GM21360 (cell line): ENCODE results near the gene NCAPD2.
A peak's percentile ranks its signal among the peaks of the same experiment; 100 is the strongest.
"Not testable (repeated sequence)": the region's sequence is repeated elsewhere in the genome, so short reads cannot be mapped to it uniquely, and the experiment has no call there.

Source experiments
- ATAC-seq: cut with Tn5 transposase; IDR thresholded peaks from one replicate; pipeline ENCODE4 v1.9.1; 2021; ENCODE audit warnings: mild to moderate bottlenecking, moderate library complexity; ENCODE audit not compliant: unreplicated experiment

Gene NCAPD2

DNA sequence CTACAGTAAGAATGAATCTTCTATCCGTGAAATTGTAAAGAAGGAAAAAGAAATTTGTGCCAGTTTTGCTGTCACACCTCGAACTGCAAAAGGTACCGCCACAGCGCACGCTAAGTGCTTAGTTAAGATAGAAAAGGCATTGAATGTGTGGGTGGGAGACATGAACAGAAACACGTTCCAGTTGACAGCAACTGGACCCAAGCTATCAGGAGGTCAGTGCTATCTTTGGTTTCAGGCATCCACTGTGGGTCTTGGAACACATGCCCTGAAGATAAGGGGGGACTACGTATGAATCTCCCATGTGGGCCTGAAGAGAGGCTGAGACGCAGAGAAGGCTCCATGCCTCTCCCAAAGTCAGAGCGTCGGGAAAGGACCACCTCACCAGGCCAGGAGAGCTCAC, 52.1 kb downstream of the NCAPD2 start:
- ATAC-seq, result no peak

DNA sequence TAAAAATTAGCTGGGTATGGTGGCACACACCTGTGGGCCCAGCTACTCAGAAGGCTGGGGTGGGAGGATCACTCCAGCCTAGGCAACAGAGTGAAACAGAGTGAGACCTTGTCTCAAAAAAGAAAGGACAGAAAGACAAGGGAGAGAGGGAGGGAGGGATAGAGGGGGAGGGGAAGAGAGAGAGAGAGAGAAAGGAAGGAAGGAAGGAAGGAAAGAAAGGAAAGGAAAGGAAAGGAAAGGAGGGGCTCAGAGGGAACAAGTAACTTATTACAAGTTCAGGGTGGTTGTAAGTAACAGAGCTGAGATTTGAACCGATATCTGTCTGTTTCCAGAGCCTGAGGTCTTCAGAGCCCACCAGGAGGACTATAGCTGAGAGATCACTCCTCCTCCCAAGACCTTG, 53.7 kb downstream of the NCAPD2 start:
- ATAC-seq, result no peak

DNA sequence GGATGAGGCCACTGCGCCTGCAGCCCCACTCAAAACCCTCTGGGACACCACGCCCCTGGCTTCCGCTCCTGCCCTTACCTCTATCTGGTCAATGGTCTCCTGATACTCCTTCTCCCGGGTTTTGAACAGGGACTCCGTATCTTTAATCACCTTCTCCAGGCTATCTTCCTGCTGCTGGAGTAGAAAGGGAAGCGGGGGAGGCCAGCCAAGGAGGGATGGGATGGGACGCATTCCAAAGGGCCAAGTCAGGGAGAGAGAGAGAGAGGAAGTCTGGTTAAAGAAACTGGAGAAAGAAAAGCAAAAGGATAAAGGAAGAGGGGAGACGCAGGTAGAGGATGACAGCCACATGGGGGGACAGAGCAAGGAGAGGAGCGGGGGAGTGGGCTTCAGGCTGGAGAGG, 54.1 kb downstream of the NCAPD2 start:
- no peak for ATAC-seq

DNA sequence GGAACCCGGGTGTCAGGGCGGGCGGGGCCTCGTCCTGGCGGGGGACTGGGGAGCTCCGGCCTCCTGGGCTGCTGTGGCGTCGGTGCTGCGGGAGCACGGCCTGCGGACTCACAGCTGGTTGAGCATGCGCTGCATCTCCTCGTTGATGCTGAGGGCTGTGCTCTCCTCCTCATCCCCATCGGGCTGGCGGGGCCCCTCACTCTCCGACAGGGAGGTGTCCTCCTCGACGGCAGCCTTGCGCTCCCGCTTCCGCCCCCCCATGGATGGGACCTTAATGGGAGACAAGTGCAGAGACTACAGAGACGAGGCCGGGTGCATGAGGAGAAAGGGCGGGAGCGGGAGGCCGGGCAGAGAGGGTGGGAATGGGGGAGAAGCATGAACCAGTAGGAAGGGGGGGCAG, 54.7 kb downstream of the NCAPD2 start:
- ATAC-seq, result no peak

DNA sequence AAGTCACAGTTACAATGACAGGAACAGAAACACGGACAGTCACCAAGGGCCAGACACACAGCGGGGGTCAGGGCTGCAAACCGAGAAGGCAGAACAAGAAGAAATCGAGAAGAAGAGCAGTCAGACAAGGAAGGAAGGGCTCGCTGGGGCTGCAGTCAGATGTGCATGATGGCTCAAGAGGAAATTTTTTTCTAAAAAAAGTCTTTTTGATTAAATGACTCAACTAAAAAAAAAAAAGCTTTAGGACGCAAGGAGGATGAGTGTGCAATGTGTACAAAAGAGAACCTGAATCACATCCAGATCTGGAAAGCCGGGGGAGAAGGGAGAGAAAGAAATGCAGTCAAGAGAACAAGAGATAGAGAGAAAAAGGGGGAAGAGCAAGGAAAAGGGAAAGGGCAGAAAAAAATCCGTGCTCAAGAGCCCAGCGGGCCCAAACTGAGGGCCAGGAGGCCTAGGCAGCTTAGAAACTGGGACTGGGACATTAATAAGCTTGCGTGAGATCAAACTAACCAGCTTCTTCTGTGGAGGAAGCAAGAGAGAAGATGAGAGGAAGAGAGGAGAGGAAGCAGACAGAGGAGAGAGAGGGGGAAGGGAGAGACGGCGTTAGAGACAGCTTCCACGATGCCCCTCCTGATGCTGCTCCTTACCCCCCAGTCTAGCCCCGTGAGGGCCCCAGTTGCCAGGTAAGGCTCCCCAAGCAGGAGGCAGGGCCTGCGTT, 55.2 kb downstream of the NCAPD2 start:
- ATAC-seq, result no peak

DNA sequence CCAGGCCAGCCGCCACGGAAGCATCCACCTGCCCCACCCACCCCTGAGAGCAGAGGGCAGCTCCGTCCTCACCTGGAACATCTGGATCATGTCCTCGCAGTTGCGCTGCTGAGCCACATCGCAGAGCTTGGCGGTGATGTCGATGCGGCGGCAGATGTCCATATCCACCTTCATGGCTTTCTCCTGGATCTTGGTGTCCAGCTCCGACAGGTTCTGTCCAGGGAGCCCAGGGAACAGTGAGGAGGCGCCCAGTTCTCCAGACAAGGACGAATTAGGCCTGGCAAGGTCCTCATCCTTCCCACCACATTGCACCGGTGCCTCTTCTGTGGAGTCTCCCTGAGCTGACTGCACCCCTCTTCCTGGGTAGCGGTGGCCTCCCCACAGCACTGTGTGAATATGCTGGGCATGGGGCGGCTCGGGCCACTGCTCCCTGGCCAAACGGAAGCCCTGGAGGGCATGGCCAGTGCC, 55.8 kb downstream of the NCAPD2 start:
- ATAC-seq, result no peak

DNA sequence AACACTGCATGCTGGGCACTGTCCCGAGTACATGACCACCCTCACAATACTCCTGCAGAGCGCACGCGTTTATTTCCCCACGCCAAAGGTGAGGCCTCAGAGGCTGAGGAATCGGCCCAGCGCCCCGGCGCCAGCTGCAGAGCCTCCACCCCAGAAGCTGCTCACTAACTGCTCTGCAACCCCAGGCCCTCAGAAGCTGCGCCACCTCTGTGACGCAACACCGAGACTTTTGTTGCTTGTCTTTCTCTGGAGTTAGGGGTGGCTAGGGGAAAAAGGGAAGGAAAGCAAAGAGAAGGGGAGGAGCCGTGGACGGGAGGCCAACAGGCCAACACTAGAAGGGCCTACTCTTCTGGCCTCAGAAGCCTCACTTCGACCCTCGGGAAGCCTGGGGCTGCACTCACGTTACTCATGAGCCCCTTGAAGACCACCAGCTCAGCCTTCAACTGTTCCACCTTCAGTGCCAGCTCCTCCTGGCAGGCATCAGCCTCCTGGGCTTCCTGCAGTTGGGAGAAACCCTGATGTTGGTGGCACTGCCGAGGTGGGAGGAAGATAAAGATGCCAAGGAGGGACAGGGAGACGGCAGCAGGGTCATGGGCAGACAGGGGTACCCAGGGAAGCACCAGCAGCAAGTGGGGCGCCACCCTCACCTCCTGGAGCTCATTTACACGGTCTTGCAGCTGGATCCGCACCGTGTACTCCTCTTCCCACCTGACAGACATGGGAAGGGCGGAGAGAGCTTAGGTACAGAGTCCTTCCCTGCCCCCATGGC, 56.6 kb downstream of the NCAPD2 start:
- no peak for ATAC-seq

DNA sequence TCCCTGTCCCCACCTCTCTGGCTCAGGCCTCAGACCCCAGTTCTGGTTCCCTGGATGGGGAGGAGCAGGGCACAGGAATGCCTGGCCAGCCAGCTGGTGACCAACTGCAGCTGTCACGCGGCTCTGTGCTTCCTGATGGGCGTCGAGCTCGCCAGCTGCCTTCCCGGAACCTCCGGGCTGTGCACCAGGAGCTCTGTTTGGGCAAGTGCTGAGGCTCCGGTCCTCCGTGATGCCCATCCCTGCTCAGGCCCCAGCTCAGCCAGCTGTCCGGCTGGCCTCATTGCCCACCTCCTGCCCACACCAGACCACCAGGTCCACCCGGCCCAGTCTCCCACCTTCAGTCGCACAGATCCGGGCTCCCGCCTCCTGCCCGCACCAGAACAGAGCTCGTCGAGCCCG, 57.2 kb downstream of the NCAPD2 start:
- no peak for ATAC-seq

DNA sequence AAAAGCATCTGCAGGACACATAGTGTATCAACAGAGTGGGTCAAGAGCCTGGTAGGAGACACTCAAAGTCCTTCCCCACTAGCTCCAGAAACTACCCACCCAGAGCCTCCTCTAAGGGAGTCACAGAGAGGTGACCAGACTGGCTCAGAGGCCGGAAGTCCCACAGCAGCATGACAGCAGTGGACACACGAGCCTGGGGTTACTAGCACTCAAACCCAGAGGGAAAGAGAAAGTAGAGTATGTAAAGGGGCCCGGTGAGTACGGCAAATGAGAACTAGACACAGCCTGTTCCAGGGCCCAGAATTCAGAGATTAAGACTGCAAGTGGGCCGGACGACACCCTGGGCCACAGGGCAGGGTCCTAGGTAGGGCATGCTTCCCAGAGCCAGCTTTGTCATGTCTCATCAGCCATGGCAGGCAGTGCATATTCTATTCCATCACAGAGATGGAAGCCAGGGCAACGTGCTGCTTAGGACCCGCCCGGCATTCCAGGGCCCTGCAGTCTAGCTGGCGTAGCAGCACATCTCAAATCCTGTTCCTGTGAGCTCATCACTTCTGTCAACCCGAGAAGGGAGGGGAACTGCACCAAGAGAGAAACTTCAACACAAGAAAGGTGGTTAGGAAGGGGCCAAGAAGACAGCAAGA, 57.7 kb downstream of the NCAPD2 start:
- ATAC-seq, result no peak

DNA sequence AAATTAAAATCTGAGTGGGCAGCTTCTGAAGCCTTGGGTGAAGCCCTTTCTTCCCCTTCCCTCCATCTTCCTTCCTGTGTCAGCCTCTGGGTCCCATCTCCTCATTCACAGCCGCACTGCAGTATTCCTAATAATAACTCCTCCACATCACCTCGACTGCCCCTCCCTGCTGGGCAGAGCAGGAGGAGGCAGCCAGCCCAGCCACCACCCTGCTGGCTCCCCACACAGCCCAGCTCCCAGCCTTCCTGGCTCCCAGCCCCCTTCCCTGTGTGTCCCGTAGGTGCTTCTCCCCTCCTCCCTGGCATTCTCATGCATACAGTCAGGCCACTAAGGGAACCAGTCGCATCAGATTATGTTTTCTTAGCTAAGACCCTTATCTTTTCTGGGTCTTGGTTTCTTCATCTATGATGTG, 58.2 kb downstream of the NCAPD2 start:
- no peak for ATAC-seq

DNA sequence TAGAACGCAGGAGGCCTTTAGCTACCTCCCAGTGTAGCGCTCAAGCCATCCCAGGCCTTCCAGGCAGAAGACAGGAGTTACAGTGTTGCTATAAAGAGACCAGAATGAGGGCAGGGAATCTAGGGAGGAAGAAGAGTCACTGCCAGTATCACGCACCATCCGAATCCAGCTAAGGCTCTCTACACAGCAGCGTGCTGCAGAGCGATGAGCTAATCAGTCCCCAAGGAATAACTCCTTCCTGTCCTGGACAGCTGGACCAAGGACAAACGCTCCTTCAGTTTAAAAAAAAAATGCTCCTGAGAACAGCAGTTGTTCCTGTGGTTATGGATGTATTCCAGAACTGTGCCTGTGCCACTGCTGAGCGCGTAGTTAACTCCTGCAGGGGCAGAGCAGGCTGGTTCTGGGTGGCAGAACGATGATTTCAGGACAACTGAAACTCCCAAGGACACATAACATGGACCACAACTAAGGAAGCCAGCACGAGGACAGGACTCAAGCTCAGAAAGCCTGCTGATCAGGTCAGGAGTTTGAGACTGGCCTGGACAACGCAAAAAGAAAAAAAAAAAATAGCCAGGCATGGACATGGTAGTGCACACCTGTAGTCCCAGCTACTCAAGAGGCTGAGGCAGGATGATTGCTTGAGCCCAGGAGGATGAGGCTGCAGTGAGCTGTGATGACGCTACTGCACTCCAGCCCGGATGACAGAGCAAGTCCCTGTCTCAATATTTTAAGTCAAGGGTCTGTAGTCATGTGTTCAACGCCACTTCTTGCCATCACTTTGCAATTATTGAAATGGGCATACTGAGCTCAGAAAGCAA, 59.4 kb downstream of the NCAPD2 start:
- ATAC-seq, result no peak

DNA sequence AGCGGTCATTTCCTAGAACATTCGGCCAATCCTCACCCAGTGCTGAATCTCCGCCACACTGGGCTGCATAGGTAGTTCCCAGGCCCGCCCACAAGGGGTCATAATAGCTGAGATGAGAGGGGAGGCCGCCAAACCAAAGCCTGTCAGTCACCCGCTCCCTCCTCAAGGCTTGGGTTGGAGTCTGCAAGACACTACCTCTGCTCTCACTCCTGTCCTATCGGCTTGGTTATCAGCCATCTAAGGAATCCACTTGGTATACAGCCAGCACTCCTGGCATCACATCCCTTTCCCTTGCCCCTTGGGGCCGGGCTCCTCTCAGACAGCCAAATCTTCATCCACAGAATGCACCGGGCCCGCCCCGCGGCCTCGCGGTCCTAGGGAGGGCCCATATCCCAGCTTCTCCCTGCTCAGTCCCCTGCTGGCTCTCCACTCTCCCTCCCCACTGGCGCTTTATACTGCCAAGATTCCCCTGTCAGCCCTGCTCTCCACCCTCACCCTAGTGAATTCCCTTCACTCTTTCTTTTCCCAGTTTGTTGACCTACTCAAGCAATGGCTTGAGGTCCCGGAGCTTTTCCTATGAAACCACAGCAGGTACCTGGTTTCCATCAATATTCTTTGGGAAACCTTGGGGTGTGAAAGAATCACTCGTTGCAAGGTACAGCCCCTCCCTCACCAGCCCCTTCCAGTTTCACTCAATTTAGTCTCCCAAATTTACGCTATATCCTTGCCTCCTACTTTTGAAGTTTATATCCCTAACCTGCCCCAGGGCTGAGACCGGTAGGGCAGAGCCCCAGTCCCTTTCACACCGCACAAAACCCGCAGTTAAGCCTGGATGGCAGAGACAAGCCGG, 60.5 kb downstream of the NCAPD2 start:
- peak; percentile 52 for ATAC-seq

DNA sequence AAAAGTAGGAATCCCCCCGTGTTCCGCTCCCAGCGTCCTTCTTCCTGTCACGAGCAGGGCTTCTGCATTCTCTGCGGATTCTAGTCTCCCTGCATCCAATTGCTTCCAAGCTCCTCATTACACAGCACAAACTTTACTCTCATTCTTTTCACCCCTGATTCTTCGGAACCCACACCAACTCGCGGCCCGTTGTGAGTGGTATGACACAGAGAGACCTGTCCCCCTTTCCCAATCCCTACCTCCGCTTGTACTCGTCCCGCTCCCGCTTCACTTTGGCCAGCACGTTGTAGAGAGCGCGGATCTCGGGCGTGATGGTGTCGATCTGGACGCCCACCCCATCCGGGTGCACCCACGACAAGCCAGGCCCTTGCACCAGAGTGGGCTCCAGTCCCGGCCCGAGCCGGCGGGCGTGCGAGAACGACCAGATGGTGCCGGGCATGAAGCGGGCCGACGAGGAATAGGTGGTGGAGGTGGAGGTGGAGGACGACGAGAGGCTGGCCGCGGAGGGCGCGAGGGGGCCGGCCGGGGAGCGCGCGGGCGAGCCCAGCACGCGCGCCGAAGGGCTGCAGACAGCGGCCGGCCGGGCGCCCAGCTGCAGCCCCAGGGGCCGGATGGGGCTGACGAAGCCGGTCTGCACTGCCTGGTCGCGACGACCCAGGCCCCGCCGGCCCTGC, 61.3 kb downstream of the NCAPD2 start:
- ATAC-seq, result peak; percentile 6

DNA sequence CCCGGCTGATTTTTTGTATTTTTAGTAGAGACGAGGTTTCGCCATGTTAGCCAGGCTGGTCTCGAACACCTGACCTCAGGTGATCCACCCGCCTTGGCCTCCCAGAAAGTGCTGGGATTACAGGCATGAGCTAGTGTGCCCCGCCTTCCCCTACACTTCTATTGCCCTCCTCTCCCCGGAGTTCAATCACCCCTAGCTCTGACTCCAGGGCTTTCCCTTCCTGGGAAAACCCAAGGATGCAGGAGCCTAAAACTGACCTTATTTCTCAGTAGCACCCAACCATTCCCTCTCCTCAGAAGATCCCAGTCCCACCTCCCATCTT, 62.6 kb downstream of the NCAPD2 start:
- not testable (repeated sequence) for ATAC-seq

DNA sequence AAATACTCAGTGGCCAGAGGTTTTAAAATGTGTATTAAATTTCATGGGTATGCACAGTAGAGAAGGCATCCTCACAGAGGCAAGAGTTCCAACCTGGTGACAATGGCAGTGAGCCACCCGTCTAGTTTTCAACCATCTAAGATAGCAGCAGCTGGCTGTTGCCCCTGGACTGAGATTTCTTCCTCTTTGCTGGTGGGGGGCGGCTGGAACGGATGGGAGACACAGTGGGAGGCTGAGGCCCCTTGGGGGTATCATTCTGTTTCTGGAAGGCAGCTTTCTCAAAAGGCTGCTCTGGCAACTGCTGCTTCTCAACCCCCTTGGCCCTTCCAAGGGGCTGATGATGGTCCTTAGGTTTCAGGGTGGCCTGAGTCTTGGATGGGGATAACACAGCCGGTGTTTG, 63.0 kb downstream of the NCAPD2 start:
- no peak for ATAC-seq

DNA sequence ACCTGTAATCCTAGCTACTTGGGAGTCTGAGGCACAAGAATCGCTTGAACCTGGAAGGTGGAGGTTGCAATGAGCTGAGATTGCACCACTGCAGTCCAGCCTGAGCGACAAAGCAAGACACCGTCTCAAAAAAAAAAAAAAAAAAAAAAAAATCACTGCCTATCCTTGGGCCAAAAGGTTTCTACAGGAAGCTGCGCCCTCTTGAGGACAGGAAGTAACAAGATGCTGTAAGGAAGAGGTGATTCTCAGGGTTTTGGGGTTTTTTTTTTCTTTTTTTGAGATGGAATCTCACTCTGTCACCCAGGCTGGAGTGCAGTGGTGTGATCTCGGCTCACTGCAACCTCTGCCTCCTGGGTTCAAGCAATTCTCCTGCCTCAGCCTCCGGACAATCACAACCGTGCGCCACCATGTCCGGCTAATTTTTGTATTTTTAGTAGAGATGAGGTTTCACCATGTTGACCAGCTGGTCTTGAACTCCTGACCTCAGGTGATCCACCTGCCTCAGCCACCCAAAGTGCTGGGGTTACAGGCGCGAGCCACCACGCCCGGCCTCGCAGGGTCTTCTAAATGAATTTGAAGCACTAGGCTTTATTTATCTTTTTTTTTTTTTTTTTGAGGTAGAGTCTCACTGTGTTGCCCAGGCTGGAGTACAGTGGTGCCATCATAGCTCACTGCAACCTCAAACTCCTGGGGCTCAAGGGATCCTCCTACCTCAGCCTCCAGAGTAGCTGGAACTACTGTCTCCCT, 64.3 kb downstream of the NCAPD2 start:
- ATAC-seq, result not testable (repeated sequence)

DNA sequence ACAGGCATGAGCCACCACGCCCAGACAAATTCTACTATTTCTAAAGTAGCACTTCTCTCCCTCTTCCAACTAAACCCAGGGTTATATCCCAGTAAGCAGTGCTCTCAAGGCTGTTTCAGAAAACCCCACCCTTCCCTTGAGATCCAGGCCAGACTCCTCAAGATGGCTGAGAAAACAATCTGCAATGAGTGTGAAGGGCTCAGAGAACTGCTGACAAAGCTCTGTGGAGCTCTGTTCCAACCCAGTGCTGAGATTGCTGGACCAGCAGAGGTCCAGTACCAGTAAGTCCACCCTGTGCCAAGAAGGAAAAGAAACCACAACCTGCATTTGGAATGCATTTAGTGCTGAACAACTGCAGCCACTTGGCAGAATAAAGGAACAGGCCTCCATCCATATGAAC, 65.6 kb downstream of the NCAPD2 start:
- no peak for ATAC-seq

DNA sequence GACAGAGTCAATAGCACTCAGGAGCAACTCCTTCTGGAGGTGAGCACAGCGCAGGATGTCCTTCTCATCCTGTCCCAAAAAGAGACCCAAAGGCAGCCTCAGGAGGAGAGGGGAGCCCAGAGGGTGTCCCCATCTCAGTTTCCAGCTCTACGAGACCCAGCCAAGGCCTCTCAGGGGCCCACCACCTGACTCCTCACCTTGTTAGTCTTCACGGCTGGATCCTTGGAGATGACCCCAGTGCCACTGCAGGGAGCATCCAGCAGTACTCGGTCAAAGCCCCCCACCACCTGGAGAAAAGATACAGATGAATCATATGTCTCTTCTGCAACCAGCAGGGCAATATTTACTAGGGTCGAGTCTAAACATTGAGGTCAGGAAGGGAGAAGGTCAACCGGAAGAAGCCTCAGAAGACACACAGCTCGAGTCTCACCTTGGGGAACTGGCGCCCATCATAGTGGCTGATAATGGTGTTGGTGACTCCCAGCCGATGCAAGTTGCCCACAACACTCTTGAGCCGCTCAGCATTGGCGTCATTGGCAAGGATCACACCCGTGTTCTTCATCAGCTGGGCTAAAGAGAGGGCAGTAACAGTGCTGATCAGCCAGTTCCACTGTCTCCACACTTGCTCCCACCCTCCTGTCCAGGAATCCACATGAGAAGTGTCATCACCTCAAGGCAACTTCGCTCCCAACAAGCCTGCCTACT, 66.8 kb downstream of the NCAPD2 start:
- ATAC-seq, result no peak
